Measurements from ENCODE around the gene RPF1. TPM values are rescaled to one million over a fixed set of nuclear protein-coding genes. Genes with fewer than 3 reads are reported as not detected.

Gene RPF1
- total RNA-seq, 2 experiments from 2014 or later: 67.6 to 69.4 TPM

GRCh38 chr1:84467298-84467697 lies 11.8 kb upstream of the RPF1 start:
- ATAC-seq (ENCODE audit: poor library complexity): no peak
- CTCF ChIA-PET: interaction anchor here (2.1 kb wide), 1 partner anchor 10 kb away, joined by 6 read pairs; no protein-coding TSS in a partner anchor

GRCh38 chr1:84476225-84476624 lies 2.8 kb upstream of the RPF1 start:
- CTCF ChIA-PET: no interaction called here
- Mint-ChIP-seq H3K27ac (no peak overlapping the region), H3K36me3 (ENCODE audit: low read depth) (peaks cover 21% of the 10 kb centered on the region), H3K4me1 (ENCODE audit: low read depth) (peaks cover 29% of the 10 kb centered on the region), H3K9me3 (peaks cover 6% of the 10 kb centered on the region), H3K27me3 (peaks cover 61% of the 10 kb centered on the region), H3K4me3 (no peak overlapping the region)
- Histone ChIP-seq H3K27me3 (ENCODE audit: control insufficient read depth in 1 of 2, insufficient read depth in 2 of 2, low read length in 2 of 2) (peaks cover 11 to 33% of the 10 kb centered on the region in 2 experiments), H3K27ac (ENCODE audit: low read depth in 1 of 2, low read length in 2 of 2) (no peak overlapping the region), H3K36me3 (ENCODE audit: insufficient read depth, low read length) (peaks cover 1% of the 10 kb centered on the region), H3K4me1 (ENCODE audit: insufficient read depth, low read length) (peaks cover 11% of the 10 kb centered on the region), H3K4me3 (ENCODE audit: low read length) (no peak overlapping the region), H3K9me3 (ENCODE audit: control insufficient read depth in 1 of 2, insufficient read depth in 1 of 2, low read length in 2 of 2) (no peaks in the 10 kb centered on the region)
- DNase-seq: no peak
- no peak for TF ChIP-seq CTCF (IDR thresholded peaks at IDR 0.05)
- ATAC-seq (ENCODE audit: poor library complexity): no peak
- intact Hi-C loops (cut with DNase I, micrococcal nuclease): loop anchor here in 1 of 2 experiments (2.0 to 10.0 kb wide), 2 partner anchors 29 to 219 kb away; partner anchors contain the start of gene SSX2IP
- POLR2A ChIA-PET: no interaction called here

More at GRCh38 chr1:84467298-84467697, 11.8 kb upstream of the RPF1 start:
- Histone ChIP-seq H3K4me1 (ENCODE audit: insufficient read depth, low read length) (no peaks in the 10 kb centered on the region), H3K4me3 (ENCODE audit: low read length) (no peak overlapping the region), H3K27ac (ENCODE audit: low read depth in 1 of 2, low read length in 2 of 2) (no peak overlapping the region), H3K27me3 (ENCODE audit: control insufficient read depth in 1 of 2, insufficient read depth in 2 of 2, low read length in 2 of 2) (peaks cover 9 to 54% of the 10 kb centered on the region in 2 experiments), H3K9me3 (ENCODE audit: control insufficient read depth in 1 of 2, insufficient read depth in 1 of 2, low read length in 2 of 2) (no peaks in the 10 kb centered on the region), H3K36me3 (ENCODE audit: insufficient read depth, low read length) (no peaks in the 10 kb centered on the region)
- no peak for DNase-seq
- intact Hi-C loops (cut with DNase I, micrococcal nuclease): no loop called here
- Mint-ChIP-seq H3K9me3 (no peaks in the 10 kb centered on the region), H3K4me3 (no peak overlapping the region), H3K36me3 (ENCODE audit: low read depth) (no peaks in the 10 kb centered on the region), H3K27ac (no peak overlapping the region), H3K27me3 (peaks cover 77% of the 10 kb centered on the region), H3K4me1 (ENCODE audit: low read depth) (no peaks in the 10 kb centered on the region)
- TF ChIP-seq CTCF (IDR thresholded peaks at IDR 0.05): no peak
- POLR2A ChIA-PET: no interaction called here

GRCh38 chr1:84479998-84480397 lies 932 bp downstream of the RPF1 start:
- Mint-ChIP-seq H3K27me3 (peaks cover 25% of the 10 kb centered on the region), H3K9me3 (peaks cover 6% of the 10 kb centered on the region), H3K4me3 (peak overlapping the region; percentile 97)

More at GRCh38 chr1:84479998-84480397, 932 bp downstream of the RPF1 start:
- CTCF ChIA-PET: interaction anchor here (1.0 to 2.2 kb wide), 6 partner anchors 10 to 43 kb away, joined by 3 to 9 read pairs (median 4); partner anchors contain the start of genes GNG5 and SPATA1
- Histone ChIP-seq H3K27ac (ENCODE audit: low read depth in 1 of 2, low read length in 2 of 2) (peak overlapping the region; percentile 82 to 85), H3K27me3 (ENCODE audit: control insufficient read depth in 1 of 2, insufficient read depth in 2 of 2, low read length in 2 of 2) (peaks cover 3 to 6% of the 10 kb centered on the region in 2 experiments), H3K4me1 (ENCODE audit: insufficient read depth, low read length) (peaks cover 15% of the 10 kb centered on the region), H3K9me3 (ENCODE audit: control insufficient read depth in 1 of 2, insufficient read depth in 1 of 2, low read length in 2 of 2) (no peaks in the 10 kb centered on the region), H3K4me3 (ENCODE audit: low read length) (peak overlapping the region; percentile 84), H3K36me3 (ENCODE audit: insufficient read depth, low read length) (peaks cover 29% of the 10 kb centered on the region)
- POLR2A ChIA-PET: interaction anchor here (0.8 to 5.6 kb wide), 9 partner anchors 10 to 335 kb away, joined by 3 to 63 read pairs (median 7); partner anchors contain the start of genes CTBS, GNG5, PRKACB and SPATA1
- no peak for TF ChIP-seq CTCF (IDR thresholded peaks at IDR 0.05)
- H3K4me1 Mint-ChIP-seq (ENCODE audit: low read depth): peaks cover 56% of the 10 kb centered on the region
- ATAC-seq (ENCODE audit: poor library complexity): no peak
- intact Hi-C loops (cut with DNase I, micrococcal nuclease): loop anchor here (1.0 to 10.0 kb wide), 4 partner anchors 26 to 215 kb away; partner anchors contain the start of genes GNG5 (in 1 of the 2), SPATA1 (in 1 of the 2) and SSX2IP (in 1 of the 2)
- H3K36me3 Mint-ChIP-seq (ENCODE audit: low read depth): peaks cover 57% of the 10 kb centered on the region
- no peak for DNase-seq
- H3K27ac Mint-ChIP-seq: peak overlapping the region; percentile 95

Measured in CD4-positive, alpha-beta T cell (primary cell).